ENCODE measurements around the gene SND1. TPM values are rescaled to one million over a fixed set of nuclear protein-coding genes. Genes with fewer than 3 reads are reported as not detected.

The SND1 gene
- polyA plus RNA-seq, 12 donors: 73.0 to 117 (median 95.7) TPM; not detected in 1

DNA sequence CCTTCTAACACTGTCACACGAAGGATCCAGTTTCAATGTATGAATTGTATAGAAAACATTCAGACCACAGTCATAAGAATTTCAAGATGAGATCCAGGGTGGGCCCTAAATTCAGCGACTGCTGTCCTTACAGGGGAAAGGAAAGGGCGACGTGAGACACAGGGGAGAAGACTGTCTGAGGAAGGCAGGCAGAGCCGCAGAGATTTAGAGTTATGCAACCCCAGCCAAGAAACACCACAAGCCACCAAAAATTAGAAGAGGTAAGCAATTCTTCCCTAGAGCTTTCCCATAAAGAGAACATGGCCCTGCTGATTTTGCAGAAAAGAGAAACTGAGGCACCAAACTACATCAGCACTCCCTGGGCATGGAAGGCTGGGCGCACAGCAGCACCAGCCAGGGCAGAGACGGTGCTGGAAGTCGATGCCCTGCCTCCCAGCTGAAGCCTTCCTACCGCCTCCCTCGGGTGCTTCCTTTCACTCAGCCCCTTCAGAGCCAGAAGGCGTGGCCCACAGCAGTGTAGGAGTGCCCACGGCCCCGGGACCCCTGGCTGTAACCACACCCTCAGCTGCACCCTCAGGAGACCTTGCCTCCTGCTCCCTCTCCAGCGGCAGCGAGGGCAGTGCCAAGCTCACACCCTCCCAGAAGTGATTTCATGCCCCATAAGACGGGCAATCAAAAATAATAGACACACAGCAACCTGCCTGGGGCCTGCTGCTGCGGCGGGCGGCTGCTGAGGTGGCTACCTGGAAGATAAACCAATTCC, 460.2 kb downstream of the SND1 start:
- no peak for DNase-seq

DNA sequence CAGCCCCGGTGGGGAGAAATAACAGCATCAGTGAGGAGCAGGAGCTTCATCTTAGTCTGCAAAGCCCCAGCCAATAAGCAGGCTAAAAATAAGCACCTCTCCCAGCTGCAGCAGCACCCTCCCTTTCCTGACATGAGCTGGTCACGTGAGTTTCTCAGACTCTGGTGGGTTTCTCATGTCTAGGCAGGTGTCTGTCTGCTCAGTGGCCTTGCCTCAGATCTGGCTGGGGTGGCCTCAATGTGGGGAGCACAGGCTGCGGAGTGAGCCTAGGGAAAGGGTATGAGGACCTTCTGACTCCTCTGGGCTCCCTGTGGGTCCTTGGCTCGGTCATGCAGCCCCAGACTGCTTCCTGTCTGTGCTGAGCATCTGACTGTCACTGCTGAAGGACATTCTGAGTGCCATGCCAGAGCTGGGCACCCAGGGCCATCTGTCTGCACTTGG, 460.8 kb downstream of the SND1 start:
- no peak for DNase-seq

DNA sequence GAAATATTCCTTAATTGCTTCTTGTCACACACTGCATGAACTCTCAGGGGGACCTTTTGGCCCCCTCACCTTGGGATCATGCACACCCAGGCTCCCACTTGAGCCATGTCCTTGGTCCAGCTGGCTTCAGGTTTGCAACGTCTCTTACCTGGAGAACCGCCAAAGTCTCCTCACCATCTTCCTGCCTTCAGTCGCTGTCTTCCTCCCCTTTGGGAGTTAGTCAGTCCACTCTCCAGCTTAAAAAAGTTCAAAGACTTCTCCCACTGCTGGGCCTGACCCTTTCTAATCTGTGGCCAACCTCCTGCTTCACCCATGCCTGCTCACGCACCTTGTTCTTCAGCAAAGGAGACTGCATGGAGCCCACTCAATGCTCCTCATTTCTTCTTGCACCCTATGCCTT, 461.8 kb downstream of the SND1 start:
- DNase-seq: no peak

DNA sequence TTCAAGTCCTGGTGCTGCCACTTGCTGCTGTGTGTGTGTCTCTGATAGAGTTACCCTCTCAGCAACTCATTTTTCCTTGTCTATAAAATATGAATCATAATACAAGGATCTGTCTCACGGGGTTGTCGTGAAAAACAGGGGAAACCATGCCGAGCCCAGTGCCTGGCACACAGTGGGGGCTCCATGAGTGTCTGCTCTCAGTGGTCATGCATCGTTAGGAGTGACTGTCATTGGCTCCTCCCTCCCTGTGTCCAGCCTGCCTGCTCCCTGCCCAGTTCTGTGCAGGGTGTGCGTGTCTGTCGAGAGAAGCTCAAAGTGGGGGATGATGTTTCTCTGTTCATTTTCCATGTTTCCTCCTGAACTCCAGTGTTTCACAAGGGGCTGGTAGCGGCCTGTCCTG, 462.8 kb downstream of the SND1 start:
- no peak for DNase-seq

DNA sequence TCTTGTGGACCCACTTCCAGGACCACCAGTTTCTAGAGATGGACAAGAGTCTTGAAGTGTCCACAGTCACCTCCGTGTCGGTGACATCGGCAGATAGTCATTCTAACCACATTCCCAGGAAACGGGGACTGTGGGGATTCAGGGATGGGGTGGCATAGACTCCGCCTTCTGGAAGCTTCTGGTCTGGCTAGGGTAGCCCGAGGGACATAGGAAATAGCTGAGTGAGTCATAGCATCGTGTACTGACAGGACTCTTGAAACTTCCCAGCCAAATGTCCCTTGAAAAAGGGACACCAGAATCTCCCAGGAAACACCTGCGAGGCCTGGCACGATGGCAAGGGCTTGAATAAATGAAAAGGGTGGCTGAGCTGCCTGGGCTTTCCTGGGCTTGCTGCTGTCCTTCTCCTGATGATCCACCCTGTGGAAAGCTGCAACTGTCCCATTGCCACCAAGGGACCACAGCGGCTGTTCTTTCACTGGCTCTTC, 463.4 kb downstream of the SND1 start:
- DNase-seq: no peak

DNA sequence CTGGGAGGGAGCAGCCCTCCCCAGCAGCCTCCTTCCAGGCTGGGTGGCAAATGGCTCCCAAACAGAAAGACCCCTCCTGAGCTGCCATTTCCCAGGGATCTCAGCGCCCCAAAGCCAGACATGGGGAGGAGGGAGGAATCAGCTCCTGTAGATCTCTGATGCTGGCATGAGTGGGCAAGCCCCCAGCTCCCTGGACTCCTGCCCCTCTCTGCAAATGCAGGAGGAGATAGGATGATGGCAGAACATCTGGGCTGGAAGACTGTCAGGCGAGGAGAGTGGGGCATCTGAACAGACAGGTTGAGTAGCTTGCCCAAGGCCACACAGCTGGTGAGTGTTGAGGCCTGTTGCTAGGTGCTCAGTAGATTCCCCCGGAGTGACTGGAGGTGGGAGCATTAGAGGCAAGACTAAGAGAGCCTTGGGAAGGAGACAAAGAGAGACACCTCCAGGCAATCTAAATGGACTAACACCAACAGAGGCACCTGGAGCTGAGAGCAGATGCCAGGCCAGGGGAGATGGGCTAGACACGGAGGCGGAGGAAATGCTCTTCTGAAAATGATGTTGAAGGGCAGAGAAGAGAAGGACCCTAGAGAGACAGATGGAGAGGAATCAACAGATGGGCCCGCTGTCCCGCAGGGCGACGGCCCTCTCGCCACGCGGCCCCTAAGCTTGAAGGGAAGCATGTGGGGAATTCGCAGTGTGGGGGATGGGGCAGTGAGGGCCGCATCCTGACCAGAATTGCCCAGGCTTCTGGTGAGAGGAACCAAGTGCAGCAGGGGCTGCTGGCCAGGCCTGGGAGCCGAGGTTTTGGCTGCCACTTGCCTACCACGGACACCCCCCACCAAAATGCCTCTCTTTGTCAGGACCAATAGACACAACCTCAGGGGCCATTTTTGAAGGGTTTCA, 464.1 kb downstream of the SND1 start:
- DNase-seq: no peak

DNA sequence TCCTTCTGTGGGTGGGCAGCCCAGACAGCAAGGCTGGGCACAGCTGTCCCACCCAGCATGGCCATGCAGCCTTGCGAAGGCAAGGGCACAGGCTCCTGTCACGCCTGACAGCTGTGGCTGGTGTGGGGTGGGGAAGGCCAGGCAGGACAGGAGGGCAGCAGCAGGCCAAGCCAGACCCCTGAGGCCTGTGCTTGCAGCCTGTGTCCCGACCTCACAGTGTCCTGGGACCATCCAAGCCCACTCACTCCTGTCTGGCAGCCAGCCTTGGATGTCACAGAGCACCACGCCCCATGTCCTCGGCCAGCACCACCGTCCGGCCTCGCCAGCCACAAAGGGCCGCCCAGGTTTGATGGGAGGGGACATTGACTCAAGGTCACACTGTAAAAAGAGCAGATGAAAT, 464.7 kb downstream of the SND1 start:
- DNase-seq: no peak

DNA sequence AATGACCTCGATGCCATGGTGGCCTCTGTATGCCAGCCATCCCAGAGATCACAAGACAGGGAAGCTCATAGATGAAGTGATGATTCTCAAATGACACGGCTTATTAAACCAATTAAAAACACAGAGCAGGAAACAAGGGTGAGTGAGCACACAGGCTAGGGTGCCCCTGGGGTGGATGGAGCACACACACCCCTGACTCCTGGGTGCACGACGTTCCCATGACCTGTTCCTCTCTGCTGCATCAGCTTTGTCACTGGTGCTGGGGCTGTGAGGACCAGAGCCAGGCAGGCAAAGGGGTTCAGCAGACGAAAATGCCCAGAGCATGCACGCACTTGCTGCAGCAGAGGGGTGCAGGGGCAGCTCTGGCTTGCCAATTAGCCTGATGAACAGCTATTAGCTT, 465.7 kb downstream of the SND1 start:
- DNase-seq: no peak

DNA sequence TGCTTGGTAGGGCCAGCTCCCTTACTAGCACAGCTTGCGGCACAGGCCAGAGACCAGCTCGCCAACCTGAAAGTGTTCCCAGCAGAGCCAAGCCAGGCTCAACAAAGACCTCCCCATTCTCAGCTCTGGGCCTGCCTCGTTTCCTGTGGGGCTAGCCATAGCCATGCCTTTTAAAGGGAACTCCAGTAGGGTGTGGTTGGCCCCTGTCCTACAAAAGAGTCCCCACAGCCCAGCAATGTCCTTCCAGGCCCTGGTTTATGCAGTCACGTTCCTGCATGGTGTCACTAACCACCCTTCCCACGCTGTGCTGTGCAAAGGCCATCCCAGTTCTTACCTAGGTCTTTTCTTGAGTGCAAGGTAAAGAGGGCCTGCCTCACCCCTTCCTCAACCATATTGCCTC, 467.0 kb downstream of the SND1 start:
- DNase-seq: no peak

DNA sequence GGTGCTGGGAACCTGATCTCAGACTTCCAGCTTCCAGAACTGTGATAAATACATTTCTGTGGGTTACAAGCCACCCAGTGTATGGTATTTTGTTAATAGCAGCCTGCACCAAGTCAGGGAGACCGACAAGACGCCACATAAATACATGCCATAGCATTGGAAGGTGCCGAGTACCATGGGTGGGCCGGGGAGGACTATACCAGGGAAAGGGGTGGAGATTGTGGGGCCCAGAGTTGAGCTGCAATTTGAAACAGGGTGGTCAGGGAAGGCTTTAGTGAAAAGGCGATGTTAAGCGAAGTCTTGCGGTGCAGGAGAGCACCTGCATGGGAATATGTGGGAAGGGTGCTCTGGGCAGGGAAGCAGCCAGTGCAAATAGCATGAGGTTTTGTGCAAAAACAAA, 468.1 kb downstream of the SND1 start:
- no peak for DNase-seq

DNA sequence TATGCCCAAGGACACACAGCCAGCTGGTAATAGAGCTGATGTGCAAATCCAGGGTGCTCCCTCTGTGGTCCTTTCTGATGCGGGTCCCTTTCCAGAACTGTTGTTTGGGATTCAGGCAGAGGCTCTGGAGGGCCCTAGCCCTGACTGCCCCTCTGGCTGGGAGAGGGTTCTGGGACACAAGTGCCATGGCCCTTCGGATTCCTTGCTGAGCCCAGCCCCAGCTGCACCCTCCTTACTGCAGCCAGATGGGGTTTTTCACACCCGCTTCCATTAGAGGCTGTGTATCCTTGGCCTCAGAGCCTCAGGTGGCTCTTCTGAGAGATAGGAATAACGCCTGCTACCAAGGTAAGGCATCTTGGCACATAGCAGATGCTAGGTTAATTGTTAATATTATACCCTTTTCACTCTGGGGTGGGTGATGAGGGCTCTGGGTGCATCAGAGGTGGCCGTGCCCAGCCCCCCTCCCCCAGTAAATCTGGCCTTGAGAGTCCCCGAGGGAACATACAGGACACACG, 469.0 kb downstream of the SND1 start:
- DNase-seq: no peak

DNA sequence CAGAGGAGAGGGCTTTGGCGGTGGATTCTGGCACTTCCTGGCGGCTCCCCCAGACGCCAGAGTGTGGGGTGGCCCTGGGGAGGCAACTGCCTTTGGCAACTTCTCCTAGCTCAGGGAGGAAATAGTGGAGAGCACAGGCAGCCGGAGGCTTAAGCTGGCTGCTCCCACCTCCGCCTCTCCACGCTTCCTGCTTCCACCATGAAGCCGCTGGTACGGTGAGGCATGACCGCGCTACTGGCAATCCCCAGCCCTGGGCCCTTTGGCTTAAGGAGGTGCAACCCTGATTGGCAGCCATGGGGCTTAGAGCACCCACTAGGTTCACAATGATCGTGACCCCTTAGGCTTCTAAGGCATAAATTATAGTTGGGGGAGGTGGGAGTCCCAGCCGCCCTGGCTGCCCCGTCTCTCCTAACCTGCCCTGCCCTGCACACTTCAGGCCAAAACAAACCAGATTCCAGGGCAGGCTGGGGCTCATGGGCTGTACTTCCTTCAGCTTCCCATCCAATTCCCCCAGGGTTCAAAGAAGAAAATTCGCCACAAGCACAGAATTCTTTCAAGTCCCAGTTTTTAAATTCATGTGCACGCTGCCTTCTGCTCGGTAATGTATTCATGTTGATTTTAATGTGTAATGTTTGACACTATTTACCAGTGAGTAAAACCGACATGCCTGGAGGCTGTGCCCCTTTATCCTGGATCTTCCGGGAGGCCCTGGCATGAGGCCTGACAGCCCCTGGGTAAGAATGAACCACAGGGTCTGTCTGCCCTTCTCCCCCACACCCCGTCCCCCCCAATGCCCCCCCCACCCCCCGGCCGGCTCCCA, 469.9 kb downstream of the SND1 start:
- DNase-seq: peak; percentile 31

DNA sequence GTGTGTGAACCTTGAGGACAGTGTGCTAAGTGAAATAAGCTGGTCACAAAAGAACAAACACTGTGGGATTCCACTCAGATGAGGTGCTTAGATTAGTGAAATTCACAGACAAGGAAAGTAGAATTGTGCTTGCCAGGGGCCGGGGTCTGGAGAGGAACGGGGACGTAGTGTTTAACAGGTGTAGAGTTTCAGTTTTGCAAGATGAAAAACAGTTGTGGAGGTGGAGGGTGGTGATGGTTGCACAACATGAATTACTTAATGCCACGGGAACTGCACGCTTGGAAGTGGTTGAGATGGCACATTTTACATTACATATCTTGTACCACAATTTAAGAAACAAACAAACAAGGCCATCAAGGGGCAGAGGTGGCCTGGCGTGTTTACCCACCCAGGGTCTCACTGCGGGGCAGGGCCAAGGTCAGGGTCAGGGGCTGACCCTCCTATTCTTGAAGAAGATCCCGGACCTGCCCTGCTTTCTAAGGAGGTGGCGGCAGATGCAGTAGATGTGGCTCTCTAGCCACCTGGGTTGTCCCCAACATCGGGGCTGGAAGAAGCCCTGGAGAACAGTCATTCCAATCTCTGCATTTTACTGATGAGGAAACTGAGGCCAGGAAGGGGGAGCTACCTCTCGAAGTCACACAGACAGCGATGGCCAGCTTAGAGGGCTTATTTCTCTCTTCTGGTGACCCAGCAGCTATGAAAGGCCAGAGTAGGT, 470.7 kb downstream of the SND1 start:
- no peak for DNase-seq

DNA sequence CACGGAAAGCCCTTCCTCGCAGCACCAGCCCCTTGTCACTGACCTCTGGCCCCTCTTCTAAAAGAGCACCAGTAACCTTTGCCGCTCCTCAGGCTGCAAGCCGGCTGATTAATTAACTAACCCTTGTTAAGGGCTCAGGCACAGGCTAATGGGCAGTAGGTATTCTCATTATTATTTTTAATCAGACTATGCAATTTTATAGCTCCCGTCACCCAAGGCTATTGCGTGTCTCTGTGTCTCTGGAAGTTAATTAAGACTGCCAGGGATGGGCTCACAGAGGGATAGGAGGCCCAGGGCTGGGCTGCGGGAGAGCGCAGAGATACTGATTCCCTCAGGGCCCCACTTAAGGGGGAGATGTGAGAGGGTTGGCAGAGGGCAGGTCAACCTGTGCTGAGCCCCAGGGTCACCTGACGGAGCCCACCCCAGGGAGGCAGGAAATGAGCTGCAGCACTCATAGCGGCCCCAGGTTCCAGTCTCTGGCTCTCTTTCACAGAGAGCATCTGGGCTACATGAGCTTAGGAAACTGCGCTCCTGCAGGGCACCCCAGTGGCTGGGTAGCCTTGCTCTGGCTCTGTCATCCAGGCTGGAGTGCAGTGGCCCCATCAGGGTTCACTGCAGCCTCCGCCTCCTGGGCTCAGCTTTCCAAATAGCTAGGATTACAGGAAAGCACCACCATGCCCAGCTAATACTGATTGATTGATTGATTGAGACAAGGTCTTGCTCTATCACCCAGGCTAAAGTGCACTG, 471.5 kb downstream of the SND1 start:
- DNase-seq: no peak

DNA sequence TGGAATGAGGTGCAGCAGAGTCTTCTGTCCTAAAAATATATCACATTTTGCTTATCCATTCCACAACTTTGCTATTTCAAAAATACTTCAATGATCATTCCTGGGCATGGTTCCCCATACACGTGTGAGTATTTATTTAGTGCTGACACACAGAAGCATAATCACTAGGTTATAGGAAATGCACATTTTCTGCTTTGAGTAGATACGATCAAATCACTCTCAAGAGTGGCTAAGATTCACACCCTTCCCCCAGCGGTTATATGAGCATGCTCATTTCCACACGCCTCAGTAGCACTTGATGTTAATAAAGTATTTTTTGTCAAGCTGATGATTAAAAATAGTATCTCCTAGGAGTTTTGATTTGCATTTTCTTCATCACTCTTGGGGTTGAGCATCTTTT, 472.8 kb downstream of the SND1 start:
- no peak for DNase-seq

DNA sequence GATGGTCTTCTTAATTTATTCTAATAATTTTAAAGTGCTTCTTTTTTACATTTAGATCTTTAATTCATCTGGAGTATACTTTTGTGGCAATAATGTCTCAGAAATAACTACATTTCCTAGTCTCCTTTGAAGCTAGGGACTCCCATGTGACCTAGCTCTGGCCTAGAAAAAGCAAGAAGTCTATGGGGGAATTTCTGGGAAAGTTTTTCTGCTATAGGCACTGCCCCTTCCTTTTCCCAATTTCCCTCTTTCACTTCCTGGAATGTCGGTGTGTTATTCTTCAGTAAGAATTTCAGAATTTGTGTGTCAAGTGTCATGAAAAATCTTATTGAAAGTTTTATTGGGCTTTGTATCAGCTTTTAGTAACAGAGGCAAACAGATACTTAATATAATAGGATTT, 473.8 kb downstream of the SND1 start:
- DNase-seq: no peak

DNA sequence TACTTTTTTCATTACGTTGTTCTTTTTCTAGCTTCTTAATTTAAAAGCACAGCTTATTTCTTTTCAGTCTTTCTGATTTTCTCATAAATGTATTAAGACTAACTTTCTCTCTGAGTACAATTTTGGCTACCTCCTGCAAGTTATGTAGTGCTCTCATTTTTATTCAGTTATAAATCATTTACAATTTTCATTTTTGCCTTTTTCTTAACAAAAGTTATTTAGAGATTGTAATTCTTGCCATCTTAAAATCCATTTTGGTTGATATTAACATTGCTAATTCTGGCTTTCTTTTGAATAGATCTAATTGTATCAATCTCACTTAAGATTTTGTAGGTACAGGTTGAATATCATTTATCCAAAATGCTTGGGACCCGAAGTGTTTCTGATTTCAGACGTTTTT, 476.4 kb downstream of the SND1 start:
- DNase-seq: no peak

DNA sequence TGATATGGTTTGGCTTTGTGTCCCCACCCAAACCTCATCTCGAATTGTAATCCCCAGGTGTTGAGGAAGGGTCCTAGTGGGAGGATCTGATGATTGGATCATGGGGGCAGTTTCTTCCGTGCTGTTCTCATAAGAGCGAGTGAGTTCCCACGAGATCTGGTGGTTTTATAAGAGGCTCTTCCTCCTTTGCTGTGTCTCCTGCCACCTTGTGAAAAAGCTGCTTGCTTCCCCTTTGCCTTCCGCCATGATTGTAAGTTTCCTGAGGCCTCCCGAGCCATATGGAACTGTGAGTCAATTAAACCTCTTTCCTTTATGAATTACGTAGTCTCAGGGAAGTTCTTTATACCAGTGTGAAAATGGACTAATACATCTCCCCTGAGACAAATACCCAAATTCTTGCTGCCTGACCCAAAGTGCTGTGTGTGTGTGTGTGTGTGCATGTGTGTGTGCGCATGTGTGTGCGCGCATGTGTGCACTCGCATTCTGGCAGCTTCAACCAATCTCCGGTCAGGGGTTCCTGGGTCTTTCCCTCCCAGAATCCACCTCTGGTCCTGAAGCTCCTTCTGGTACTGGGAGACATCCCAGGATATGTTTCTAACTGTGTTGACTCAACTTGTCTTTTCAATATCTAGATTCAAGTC, 477.4 kb downstream of the SND1 start:
- DNase-seq: no peak

DNA sequence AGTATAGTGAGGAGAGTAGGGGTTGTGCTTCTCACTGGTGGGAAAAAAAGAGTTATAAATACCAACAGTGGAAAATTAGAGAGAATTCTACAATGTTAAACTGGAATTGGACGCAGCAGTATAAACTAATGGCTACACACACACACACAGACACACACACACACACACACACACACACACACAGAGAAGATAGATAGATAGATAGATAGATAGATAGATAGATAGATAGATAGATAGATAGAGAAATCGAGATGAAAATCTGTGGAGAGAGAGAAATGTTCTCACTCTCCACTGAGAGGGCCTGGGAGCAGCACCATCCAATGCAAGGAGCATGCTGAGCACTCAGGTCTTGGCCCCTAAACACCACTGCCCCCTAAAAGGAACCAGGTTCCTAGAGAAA, 479.1 kb downstream of the SND1 start:
- no peak for DNase-seq

DNA sequence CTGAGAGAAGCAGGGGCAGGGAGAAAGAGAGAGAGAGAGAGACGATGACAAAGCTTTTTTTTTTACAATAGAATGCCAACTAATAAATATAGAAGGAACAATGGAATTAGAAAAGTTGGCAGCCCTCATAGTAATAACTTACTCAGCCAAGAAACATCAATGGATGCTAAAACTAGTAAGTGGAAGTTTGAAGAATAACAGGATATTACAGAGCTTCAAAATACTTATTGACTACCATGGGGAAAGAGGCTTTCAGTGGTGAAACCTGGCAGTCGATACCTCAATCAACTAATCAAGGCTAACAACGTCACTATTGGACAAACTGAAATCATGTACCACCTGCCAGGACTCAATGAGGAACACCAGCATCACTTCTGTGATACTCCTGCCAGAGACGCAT, 479.7 kb downstream of the SND1 start:
- DNase-seq: no peak
